NCI-H446 (cell line): ENCODE measurements around the gene CA9.
A peak's percentile ranks its signal among the peaks of the same experiment; 100 is the strongest.

Experiments used
- DNase-seq, 2 experiments: peaks; one replicate each; lab custom pipeline; 2025; lab: John Stamatoyannopoulos, UW

CA9 gene

GRCh38 chr9:35675732-35676392, 2.1 kb downstream of the CA9 start:
- DNase-seq, result no peak

DNA sequence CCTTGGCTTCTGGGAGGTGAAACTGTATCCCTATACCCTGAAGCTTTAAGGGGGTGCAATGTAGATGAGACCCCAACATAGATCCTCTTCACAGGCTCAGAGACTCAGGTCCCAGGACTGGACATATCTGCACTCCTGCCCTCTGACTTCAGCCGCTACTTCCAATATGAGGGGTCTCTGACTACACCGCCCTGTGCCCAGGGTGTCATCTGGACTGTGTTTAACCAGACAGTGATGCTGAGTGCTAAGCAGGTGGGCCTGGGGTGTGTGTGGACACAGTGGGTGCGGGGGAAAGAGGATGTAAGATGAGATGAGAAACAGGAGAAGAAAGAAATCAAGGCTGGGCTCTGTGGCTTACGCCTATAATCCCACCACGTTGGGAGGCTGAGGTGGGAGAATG, 5.4 kb downstream of the CA9 start:
- no peak for DNase-seq

DNA sequence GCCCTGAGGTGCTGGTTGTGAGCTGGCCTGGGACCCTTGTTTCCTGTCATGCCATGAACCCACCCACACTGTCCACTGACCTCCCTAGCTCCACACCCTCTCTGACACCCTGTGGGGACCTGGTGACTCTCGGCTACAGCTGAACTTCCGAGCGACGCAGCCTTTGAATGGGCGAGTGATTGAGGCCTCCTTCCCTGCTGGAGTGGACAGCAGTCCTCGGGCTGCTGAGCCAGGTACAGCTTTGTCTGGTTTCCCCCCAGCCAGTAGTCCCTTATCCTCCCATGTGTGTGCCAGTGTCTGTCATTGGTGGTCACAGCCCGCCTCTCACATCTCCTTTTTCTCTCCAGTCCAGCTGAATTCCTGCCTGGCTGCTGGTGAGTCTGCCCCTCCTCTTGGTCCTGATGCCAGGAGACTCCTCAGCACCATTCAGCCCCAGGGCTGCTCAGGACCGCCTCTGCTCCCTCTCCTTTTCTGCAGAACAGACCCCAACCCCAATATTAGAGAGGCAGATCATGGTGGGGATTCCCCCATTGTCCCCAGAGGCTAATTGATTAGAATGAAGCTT, 6.1 kb downstream of the CA9 start:
- DNase-seq, result no peak

GRCh38 chr9:35680331-35681105, 6.8 kb downstream of the CA9 start:
- no peak for DNase-seq

- no peak for DNase-seq
Observed at GRCh38 chr9:35681341-35682002, 7.7 kb downstream of the CA9 start.

- no peak for DNase-seq
Observed at GRCh38 chr9:35682051-35682450, 8.3 kb downstream of the CA9 start.

- no peak for DNase-seq
Observed at GRCh38 chr9:35682520-35683315, 9.0 kb downstream of the CA9 start.

DNA sequence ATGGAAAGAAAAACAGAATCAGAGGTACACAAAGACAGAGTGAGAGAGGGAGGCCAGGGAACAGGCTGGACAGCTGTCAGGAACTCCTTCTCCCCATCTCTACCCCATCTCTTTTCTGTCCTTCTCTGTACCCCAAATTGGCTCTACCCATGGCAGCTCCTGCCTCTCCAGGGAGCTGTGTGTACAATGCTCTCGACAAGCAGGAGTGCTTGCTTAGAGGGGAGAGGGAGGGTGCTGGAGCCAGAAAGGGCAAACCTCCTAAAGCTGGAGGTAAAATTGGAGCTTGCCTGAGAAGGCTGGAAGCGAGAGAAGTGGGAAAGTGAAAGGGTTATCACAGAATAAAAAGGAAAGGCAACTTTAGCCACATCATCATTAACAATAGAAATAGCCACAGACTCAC, 9.6 kb downstream of the CA9 start:
- no peak for DNase-seq

DNA sequence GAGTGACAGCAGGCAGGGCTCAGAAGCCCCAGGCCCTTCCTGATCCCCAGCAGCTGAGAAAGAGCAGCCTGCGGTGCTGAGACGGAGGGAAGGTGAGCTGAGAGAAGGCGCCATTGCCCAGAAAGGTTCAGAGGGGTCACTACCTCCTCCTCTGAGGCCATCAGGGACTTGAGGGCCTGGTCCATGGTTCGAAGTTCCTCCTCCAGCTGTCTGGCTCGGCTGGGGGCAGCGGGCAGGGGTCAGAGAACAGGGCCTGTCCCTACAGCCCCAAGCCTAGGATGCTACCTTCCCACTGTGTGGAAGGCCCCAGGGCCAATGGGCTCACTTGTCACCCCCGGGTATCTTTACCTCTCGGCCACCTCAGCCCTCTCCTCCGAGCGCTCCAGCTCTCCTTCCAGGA, 11.2 kb downstream of the CA9 start:
- DNase-seq, result no peak

GRCh38 chr9:35685506-35685905, 11.8 kb downstream of the CA9 start:
- no peak for DNase-seq

GRCh38 chr9:35686222-35687203, 12.8 kb downstream of the CA9 start:
- no peak for DNase-seq

- no peak for DNase-seq
Observed at GRCh38 chr9:35687306-35687705, 13.6 kb downstream of the CA9 start.

- no peak for DNase-seq
Observed at GRCh38 chr9:35687972-35688557, 14.3 kb downstream of the CA9 start.

- no peak for DNase-seq
Observed at GRCh38 chr9:35688558-35689541, 15.1 kb downstream of the CA9 start.

- no peak for DNase-seq
Observed at GRCh38 chr9:35689542-35690293, 16.0 kb downstream of the CA9 start, which contains the start of gene TPM2. TPM2 (minus strand) TSS chr9:35689925; CDS start chr9:35689817, 108 bp downstream.

DNA sequence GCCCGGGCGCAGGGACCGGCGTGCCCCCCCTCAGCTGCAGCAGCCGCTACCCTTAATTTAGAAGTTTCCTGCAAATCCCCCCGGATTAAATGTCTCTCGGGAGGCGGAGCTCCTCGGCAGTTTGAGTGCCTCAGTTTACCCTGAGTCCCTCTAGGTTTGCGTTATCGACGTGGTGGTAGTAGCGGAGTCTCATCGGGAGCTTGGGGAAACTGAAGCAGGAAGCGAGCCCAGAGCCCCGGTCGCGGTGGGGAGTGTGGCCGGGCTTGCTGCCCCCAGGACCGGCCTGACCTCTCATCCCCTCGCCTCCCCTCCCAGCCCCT, 16.5 kb downstream of the CA9 start:
- no peak for DNase-seq

DNA sequence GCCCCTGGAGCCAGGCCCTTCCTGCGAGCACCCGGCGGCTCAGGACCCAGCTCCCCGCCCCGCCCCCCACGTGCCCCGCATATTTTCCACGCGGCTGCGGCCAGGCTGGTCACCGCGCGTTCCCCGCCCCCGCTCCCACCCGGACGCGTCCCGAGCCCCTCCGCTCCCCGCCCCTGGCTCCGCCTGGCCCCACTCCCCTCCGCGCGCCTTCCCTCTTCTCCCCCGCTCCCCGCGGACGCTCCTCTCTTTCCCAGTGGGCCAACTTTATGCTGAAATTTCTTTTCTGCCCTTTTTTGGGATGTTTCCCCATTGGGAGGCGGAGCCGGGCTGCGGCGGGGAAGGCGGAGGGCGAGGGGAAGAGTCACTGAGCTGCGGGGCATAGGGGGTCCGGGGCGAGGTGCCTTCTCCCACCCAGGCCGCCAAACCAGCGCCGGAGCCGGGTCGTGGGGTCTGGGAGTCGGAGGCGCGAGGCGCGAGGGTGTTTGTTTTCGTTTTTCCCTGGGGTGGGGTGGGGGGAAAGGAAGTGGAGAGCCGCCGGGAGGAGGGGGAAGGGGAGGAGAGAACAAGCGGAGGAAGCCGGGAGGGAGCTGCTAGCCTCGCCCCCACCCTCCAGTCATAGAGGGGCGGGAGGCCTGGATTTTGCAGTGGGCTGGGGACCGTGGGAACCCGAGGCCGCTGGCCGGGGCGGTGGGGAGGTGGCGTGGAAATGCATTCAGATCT, 17.0 kb downstream of the CA9 start:
- peak in 1 of 2 experiments; percentile 40 for DNase-seq

DNA sequence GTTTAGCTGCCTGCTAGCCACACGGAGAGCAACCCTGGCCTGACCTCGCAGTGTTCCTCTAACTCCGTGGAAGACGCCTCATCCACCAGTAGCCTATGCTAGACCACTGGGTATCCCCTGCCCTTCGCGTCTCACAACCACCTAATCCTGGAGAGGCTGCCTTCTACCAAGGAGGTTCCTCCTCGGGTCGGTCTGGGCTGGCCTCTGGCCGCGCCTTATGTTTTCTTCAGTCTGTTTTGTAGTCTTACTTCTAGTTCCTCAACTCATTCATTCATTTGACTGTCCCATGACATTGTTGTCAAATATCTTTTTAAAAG, 17.6 kb downstream of the CA9 start:
- DNase-seq, result no peak
